HG03520 (cell line): Measurements from ENCODE around the gene SHKBP1.

Source experiments
- ATAC-seq: cut with Tn5 transposase; IDR thresholded peaks from one replicate; pipeline ENCODE4 v1.9.1; 2021; ENCODE audit warnings: mild to moderate bottlenecking, moderate library complexity; ENCODE audit not compliant: unreplicated experiment

SHKBP1 gene

GRCh38 chr19:40630571-40631160 is 54.0 kb downstream of the SHKBP1 start:
- no peak for ATAC-seq

GRCh38 chr19:40632311-40633036 is 55.8 kb downstream of the SHKBP1 start:
- ATAC-seq: no peak

GRCh38 chr19:40633207-40633606 is 56.5 kb downstream of the SHKBP1 start:
- no peak for ATAC-seq

GRCh38 chr19:40638327-40638726 is 61.7 kb downstream of the SHKBP1 start:
- ATAC-seq: no peak

GRCh38 chr19:40639638-40639982 is 62.9 kb downstream of the SHKBP1 start:
- no peak for ATAC-seq

GRCh38 chr19:40640744-40641143 is 64.1 kb downstream of the SHKBP1 start:
- ATAC-seq: no peak
